GM13976 (cell line): ENCODE measurements around the gene TPK1.

Source experiments
- DNase-seq: peaks from one replicate; pipeline ENCODE4 v3.0.0; 2012; ENCODE audit warnings: low spot score
- CTCF ChIP-seq: IDR thresholded peaks from 2 replicates; pipeline ENCODE4 v1.5.1; 2012; ENCODE audit warnings: borderline replicate concordance, mild to moderate bottlenecking; ENCODE audit not compliant: insufficient read depth; ENCODE audit errors: extremely low read depth, missing control alignments, control extremely low read depth
- in situ Hi-C: fragments of 300-500 bp; cut with MboI; formaldehyde crosslinking; loops from one replicate; pipeline ENCODE4 v1.12.0; 2022; ENCODE audit warnings: low sequenced_read_pairs, mixed read lengths, inconsistent platforms; ENCODE audit not compliant: unreplicated experiment

TPK1 gene

GRCh38 chr7:144547888-144548287 is 288.0 kb downstream of the TPK1 start:
- DNase-seq: no peak
- in situ Hi-C loops: no loop called here
- TF ChIP-seq CTCF: no peak

- in situ Hi-C loops: no loop called here
- no peak for DNase-seq
- no peak for TF ChIP-seq CTCF
Measured at GRCh38 chr7:144546782-144547181, 289.1 kb downstream of the TPK1 start.

GRCh38 chr7:144545330-144545729 is 290.5 kb downstream of the TPK1 start:
- DNase-seq: no peak
- in situ Hi-C loops: no loop called here
- TF ChIP-seq CTCF: no peak

GRCh38 chr7:144534655-144535395 is 301.0 kb downstream of the TPK1 start:
- in situ Hi-C loops: no loop called here
- no peak for DNase-seq
- no peak for TF ChIP-seq CTCF

- DNase-seq: no peak
- no peak for TF ChIP-seq CTCF
- in situ Hi-C loops: no loop called here
Measured at GRCh38 chr7:144534196-144534595, 301.7 kb downstream of the TPK1 start.

- in situ Hi-C loops: no loop called here
- TF ChIP-seq CTCF: no peak
Measured at GRCh38 chr7:144531181-144531580, 304.7 kb downstream of the TPK1 start.

GRCh38 chr7:144529269-144529926 is 306.5 kb downstream of the TPK1 start:
- in situ Hi-C loops: no loop called here
- no peak for TF ChIP-seq CTCF
- peak; percentile 66 for DNase-seq

More at GRCh38 chr7:144531181-144531580, 304.7 kb downstream of the TPK1 start:
- no peak for DNase-seq
